Adrenal gland (tissue), 5 donors: ENCODE measurements around the gene OR2A2.

Source experiments
- POLR2A ChIP-seq, 2 donors: fragments of 450-650 bp; IDR thresholded peaks; one replicate each; pipeline ENCODE4 v1.6.1; 2017; ENCODE audit warnings: antibody characterized with exemption in 2 of 2, mild to moderate bottlenecking in 2 of 2, moderate library complexity in 1 of 2
- TF ChIP-seq, protein P1 (sequence below), 6 experiments: fragments of 450-650 bp in 4 of 6; fragments of 200-600 bp in 2 of 6; sonication (generic) in 1 of 6; IDR thresholded peaks; 1 replicate in 5 of 6; 2 replicates in 1 of 6; pipeline versions ENCODE4 v1.5.1 to v1.8.0; 2016 to 2021; ENCODE audit warnings: antibody characterized with exemption in 6 of 6, mild to moderate bottlenecking in 2 of 6, moderate library complexity in 1 of 6
- donor health status: DM: no; HTN: no; CAD: no.

DNA sequence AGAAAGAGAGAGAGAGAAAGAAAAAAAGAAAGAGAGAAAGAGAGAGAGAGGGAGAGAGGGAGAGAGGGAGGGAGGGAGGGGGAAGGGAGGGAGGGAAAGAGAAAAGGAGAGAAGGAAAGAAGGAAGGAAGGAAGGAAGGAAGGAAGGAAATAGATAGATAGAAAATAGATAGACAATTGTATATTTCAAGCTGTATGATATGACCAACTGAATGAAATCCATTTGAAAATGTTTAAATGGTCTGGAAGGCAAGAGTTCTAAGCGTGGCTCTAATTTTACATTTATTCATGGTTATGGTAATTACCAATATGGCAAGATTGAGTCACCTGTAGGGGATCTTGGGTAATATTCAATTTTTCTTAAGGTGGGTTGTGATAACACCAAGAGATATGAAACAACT, 49.5 kb downstream of the OR2A2 start:
- no peak for TF ChIP-seq POLR2A (IDR thresholded peaks at IDR 0.05)
- TF ChIP-seq, protein P1, sequence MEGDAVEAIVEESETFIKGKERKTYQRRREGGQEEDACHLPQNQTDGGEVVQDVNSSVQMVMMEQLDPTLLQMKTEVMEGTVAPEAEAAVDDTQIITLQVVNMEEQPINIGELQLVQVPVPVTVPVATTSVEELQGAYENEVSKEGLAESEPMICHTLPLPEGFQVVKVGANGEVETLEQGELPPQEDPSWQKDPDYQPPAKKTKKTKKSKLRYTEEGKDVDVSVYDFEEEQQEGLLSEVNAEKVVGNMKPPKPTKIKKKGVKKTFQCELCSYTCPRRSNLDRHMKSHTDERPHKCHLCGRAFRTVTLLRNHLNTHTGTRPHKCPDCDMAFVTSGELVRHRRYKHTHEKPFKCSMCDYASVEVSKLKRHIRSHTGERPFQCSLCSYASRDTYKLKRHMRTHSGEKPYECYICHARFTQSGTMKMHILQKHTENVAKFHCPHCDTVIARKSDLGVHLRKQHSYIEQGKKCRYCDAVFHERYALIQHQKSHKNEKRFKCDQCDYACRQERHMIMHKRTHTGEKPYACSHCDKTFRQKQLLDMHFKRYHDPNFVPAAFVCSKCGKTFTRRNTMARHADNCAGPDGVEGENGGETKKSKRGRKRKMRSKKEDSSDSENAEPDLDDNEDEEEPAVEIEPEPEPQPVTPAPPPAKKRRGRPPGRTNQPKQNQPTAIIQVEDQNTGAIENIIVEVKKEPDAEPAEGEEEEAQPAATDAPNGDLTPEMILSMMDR (IDR thresholded peaks at IDR 0.05), result no peak
